IMR-90 (cell line): ENCODE results near the gene OR52K1. TPM values are rescaled to one million over a fixed set of nuclear protein-coding genes. Genes with fewer than 3 reads are reported as not detected.

ENCODE experiments used
- ATAC-seq: fragments of 200-7000 bp; cut with Tn5 transposase; 2 replicates; pipeline ENCODE4 v1.9.1; 2020; ENCODE audit warnings: low read depth, mild to moderate bottlenecking, moderate library complexity
- BruUV-seq: library from RNA; stranded (reverse); fragments of 400-500 nt; replicated peaks from 2 replicates; lab custom pipeline; 2021; lab: Mats Ljungman, UMichigan
- CTCF ChIA-PET: fragments of 300-600 bp; formaldehyde crosslinking; extraction: SDS; loops from one replicate; lab custom pipeline; 2021; ENCODE audit warnings: antibody characterized with exemption; lab: Yijun Ruan, JAX
- POLR2A ChIA-PET: fragments of 300-600 bp; sonication (Branson Sonifier 250); formaldehyde crosslinking; loops from one replicate; lab custom pipeline; 2022; ENCODE audit warnings: antibody characterized with exemption; ENCODE audit not compliant: unreplicated experiment; lab: Charles Lee
- DNase-seq: peaks from one replicate; pipeline ENCODE4 v3.0.0; 2013
- H2AFZ ChIP-seq: replicated peaks from 2 replicates; pipeline ENCODE3; 2013; ENCODE audit warnings: low read length, mild to moderate bottlenecking; ENCODE audit not compliant: poor library complexity
- H2AK5ac ChIP-seq: 2 replicates; pipeline ENCODE4 v1.6.1; 2013; ENCODE audit warnings: low read depth, low read length, inconsistent platforms
- H2AK9ac ChIP-seq: replicated peaks from 2 replicates; pipeline ENCODE3; 2013; ENCODE audit warnings: mild to moderate bottlenecking, low read depth, low read length, moderate library complexity; ENCODE audit not compliant: poor library complexity
- H2BK120ac ChIP-seq: 2 replicates; pipeline ENCODE4 v1.6.1; 2013; ENCODE audit warnings: low read depth, low read length, inconsistent platforms
- H2BK15ac ChIP-seq: 3 replicates; pipeline ENCODE4 v1.6.1; 2013; ENCODE audit warnings: low read depth, low read length, inconsistent platforms
- H2BK20ac ChIP-seq: 2 replicates; pipeline ENCODE4 v1.6.1; 2013; ENCODE audit warnings: low read depth, mild to moderate bottlenecking, inconsistent platforms, low read length, moderate library complexity
- H2BK5ac ChIP-seq: 2 replicates; pipeline ENCODE4 v1.6.1; 2013; ENCODE audit warnings: mild to moderate bottlenecking, low read depth, low read length, inconsistent platforms; ENCODE audit not compliant: poor library complexity, severe bottlenecking
- H3K14ac ChIP-seq: replicated peaks from 2 replicates; pipeline ENCODE4 v1.6.1; 2013; ENCODE audit warnings: low read depth, low read length, inconsistent platforms
- H3K18ac ChIP-seq: 2 replicates; pipeline ENCODE4 v1.6.1; 2013; ENCODE audit warnings: low read depth, low read length, control low read depth
- H3K23ac ChIP-seq: 2 replicates; pipeline ENCODE4 v1.6.1; 2013; ENCODE audit warnings: low read depth, low read length, inconsistent platforms
- H3K27ac ChIP-seq: 2 replicates; pipeline ENCODE4 v1.5.1; 2013; ENCODE audit warnings: mild to moderate bottlenecking, control low read depth, low read length; ENCODE audit not compliant: insufficient read depth
- H3K27me3 ChIP-seq: 2 replicates; pipeline ENCODE4 v1.6.1; 2013; ENCODE audit warnings: low read length; ENCODE audit not compliant: control insufficient read depth, insufficient read depth
- H3K36me3 ChIP-seq: 2 replicates; pipeline ENCODE4 v1.6.1; 2013; ENCODE audit warnings: low read length, mixed read lengths; ENCODE audit not compliant: control insufficient read depth, insufficient read depth
- H3K4ac ChIP-seq: 2 replicates; pipeline ENCODE4 v1.6.1; 2013; ENCODE audit warnings: low read depth, low read length, inconsistent platforms
- H3K4me1 ChIP-seq: 2 replicates; pipeline ENCODE4 v1.6.1; 2013; ENCODE audit warnings: low read length, mixed read lengths; ENCODE audit not compliant: control insufficient read depth, insufficient read depth
- H3K4me2 ChIP-seq: 2 replicates; pipeline ENCODE4 v1.6.1; 2013; ENCODE audit warnings: low read depth, mild to moderate bottlenecking, control low read depth, low read length, moderate library complexity
- H3K4me3 ChIP-seq: 2 replicates; pipeline ENCODE4 v1.5.1; 2013; ENCODE audit warnings: low read depth, mild to moderate bottlenecking, control low read depth, low read length, moderate library complexity; ENCODE audit not compliant: insufficient read depth
- H3K56ac ChIP-seq: 2 replicates; pipeline ENCODE4 v1.6.1; 2013; ENCODE audit warnings: low read length, inconsistent platforms; ENCODE audit not compliant: insufficient read depth; ENCODE audit errors: extremely low read depth
- H3K79me1 ChIP-seq, 2 experiments: 2 replicates each; pipeline ENCODE4 v1.6.1; 2013; ENCODE audit warnings: low read length in 2 of 2, inconsistent platforms in 1 of 2, low read depth in 1 of 2
- H3K9ac ChIP-seq: 2 replicates; pipeline ENCODE4 v1.6.1; 2013; ENCODE audit warnings: low read depth, low read length, control low read depth
- H3K9me1 ChIP-seq: 2 replicates; pipeline ENCODE4 v1.6.1; 2013; ENCODE audit warnings: low read length, inconsistent platforms; ENCODE audit not compliant: insufficient read depth
- H3K9me3 ChIP-seq: 2 replicates; pipeline ENCODE4 v1.6.1; 2013; ENCODE audit warnings: low read length; ENCODE audit not compliant: control insufficient read depth, insufficient read depth
- H4K20me1 ChIP-seq: 2 replicates; pipeline ENCODE4 v1.6.1; 2013; ENCODE audit warnings: low read length, inconsistent platforms; ENCODE audit not compliant: insufficient read depth
- H4K5ac ChIP-seq: 2 replicates; pipeline ENCODE4 v1.6.1; 2013; ENCODE audit warnings: mild to moderate bottlenecking, low read depth, low read length, control low read depth
- H4K8ac ChIP-seq, 2 experiments: 2 replicates each; pipeline ENCODE4 v1.6.1; 2013; ENCODE audit warnings: low read depth in 2 of 2, low read length in 2 of 2, control low read depth in 1 of 2, inconsistent platforms in 1 of 2
- H4K91ac ChIP-seq: 2 replicates; pipeline ENCODE4 v1.6.1; 2013; ENCODE audit warnings: low read depth, low read length, inconsistent platforms; ENCODE audit not compliant: insufficient read depth
- BHLHE40 ChIP-seq: fragments of 150-350 bp; IDR thresholded peaks from 2 replicates; pipeline ENCODE4 v1.6.1; 2016; ENCODE audit warnings: mild to moderate bottlenecking, low read depth, low read length
- CEBPB ChIP-seq: IDR thresholded peaks from 2 replicates; pipeline ENCODE4 v1.6.1; 2012; ENCODE audit warnings: low read depth, low read length, improper control_type of control experiment
- CHD1 ChIP-seq: IDR thresholded peaks from 2 replicates; pipeline ENCODE4 v1.6.1; 2012; ENCODE audit warnings: low read depth, low read length, improper control_type of control experiment
- FOS ChIP-seq: fragments of 150-350 bp; IDR thresholded peaks from 2 replicates; pipeline ENCODE4 v1.6.1; 2016; ENCODE audit warnings: low read depth, low read length
- MAFK ChIP-seq: IDR thresholded peaks from 2 replicates; pipeline ENCODE4 v1.6.1; 2012; ENCODE audit warnings: low read depth, low read length, improper control_type of control experiment
- MAZ ChIP-seq: IDR thresholded peaks from 2 replicates; pipeline ENCODE4 v1.6.1; 2012; ENCODE audit warnings: low read depth, mild to moderate bottlenecking, low read length, improper control_type of control experiment, moderate library complexity, borderline replicate concordance
- MXI1 ChIP-seq: IDR thresholded peaks from 2 replicates; pipeline ENCODE4 v1.6.1; 2012; ENCODE audit warnings: low read depth, mild to moderate bottlenecking, low read length, moderate library complexity, borderline replicate concordance
- NFE2L2 ChIP-seq: fragments of 150-350 bp; IDR thresholded peaks from 2 replicates; pipeline ENCODE4 v1.6.1; 2016; ENCODE audit warnings: low read depth, mild to moderate bottlenecking, low read length
- POLR2A ChIP-seq: IDR thresholded peaks from 2 replicates; pipeline ENCODE4 v1.6.1; 2012; ENCODE audit warnings: mild to moderate bottlenecking, low read depth, low read length
- RAD21 ChIP-seq: IDR thresholded peaks from 2 replicates; pipeline ENCODE4 v1.6.1; 2012; ENCODE audit warnings: low read length, improper control_type of control experiment
- RCOR1 ChIP-seq: IDR thresholded peaks from 2 replicates; pipeline ENCODE4 v1.6.1; 2012; ENCODE audit warnings: mild to moderate bottlenecking, low read length, improper control_type of control experiment; ENCODE audit not compliant: insufficient replicate concordance
- RFX5 ChIP-seq: IDR thresholded peaks from 2 replicates; pipeline ENCODE4 v1.8.0; 2012; ENCODE audit warnings: low read depth, mild to moderate bottlenecking, low read length, moderate library complexity
- SMC3 ChIP-seq: fragments of 150-350 bp; IDR thresholded peaks from 2 replicates; pipeline ENCODE4 v1.6.1; 2016; ENCODE audit warnings: low read depth, mild to moderate bottlenecking, antibody characterized with exemption, low read length, moderate library complexity
- WGBS, 2 experiments: methylation state at CpG; one replicate each; pipeline versions ENCODE4 v1.1.5 to v1.1.7; 2013; ENCODE audit warnings: missing lambda C conversion rate in 2 of 2; ENCODE audit not compliant: insufficient read length in 1 of 2; ENCODE audit errors: extremely low coverage in 2 of 2; 5-methylcytosine and 5-hydroxymethylcytosine counted together
- dilution Hi-C: fragments of 300-500 bp; cut with HindIII; formaldehyde crosslinking; loops from one replicate; pipeline ENCODE4 v1.14.3; 2018; ENCODE audit warnings: low sequenced_read_pairs; ENCODE audit not compliant: unreplicated experiment
- in situ Hi-C: fragments of 300-500 bp; cut with MboI; formaldehyde crosslinking; loops from 3 replicates; pipeline ENCODE4 v1.14.3; 2019; ENCODE audit warnings: low sequenced_read_pairs, inconsistent platforms, mixed read lengths
- intact Hi-C: fragments of 100-400 bp; cut with micrococcal nuclease; formaldehyde crosslinking; loops from 2 replicates; pipeline ENCODE4 v1.10.0; 2022
- polyA plus RNA-seq, 3 experiments: library from polyadenylated mRNA; depleted of rRNA; stranded (reverse); fragments of >200 nt; gene quantifications; 2 replicates each; pipeline ENCODE4 v1.2.3, GENCODE V29; 2012; ENCODE audit warnings: low replicate concordance in 1 of 3
- total RNA-seq: library from RNA; depleted of rRNA; stranded (reverse); fragments of >200 nt; gene quantifications from 2 replicates; pipeline ENCODE4 v1.2.3, GENCODE V29; 2012
- TF ChIP-seq, protein P1 (sequence below): fragments of 150-350 bp; IDR thresholded peaks from 2 replicates; pipeline ENCODE4 v1.6.1; 2016; ENCODE audit warnings: low read depth, mild to moderate bottlenecking, low read length, moderate library complexity, borderline replicate concordance
- TF ChIP-seq, protein P2 (sequence below): conservative IDR thresholded peaks from 2 replicates; pipeline ENCODE4 v1.5.1; 2012; ENCODE audit warnings: mild to moderate bottlenecking, low read depth, low read length, improper control_type of control experiment
- TF ChIP-seq, protein P3 (sequence below): fragments of 150-350 bp; IDR thresholded peaks from 2 replicates; pipeline ENCODE4 v1.6.1; 2017; ENCODE audit warnings: mild to moderate bottlenecking, antibody characterized with exemption, low read length, low read depth

Gene OR52K1
- total and polyA plus RNA-seq, 2 of the 4 experiments (the other 2 are of a cell fraction): not detected

DNA sequence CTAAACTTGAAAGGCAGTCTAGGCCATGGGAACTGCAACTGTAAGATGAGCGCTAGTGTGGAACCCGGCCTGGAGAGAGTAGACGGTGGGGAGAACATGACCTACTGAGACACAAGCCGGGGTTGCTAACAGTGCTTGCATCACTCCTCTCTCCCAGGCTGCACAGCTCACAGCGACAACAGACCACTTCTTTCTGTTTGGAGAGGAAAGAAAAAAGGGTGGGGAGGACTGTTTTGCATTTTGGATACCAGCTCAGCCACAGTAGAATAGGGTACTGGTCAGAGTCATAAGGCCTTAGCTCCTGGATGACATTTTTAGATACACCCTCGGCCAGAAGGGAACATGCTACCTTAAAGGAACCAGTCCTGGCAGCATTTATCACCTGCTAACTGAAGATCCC, 40.3 kb downstream of the OR52K1 start:
- H2BK120ac ChIP-seq: no peak overlapping the region
- no peak overlapping the region for H2BK20ac ChIP-seq
- no peak overlapping the region for H2BK15ac ChIP-seq
- no peak overlapping the region for H4K5ac ChIP-seq
- in situ Hi-C loops (no loop called here), dilution Hi-C loops (no loop called here), intact Hi-C loops (no loop called here)
- no peak overlapping the region for H4K8ac ChIP-seq
- H2AK5ac ChIP-seq: no peak overlapping the region
- no peaks in the 10 kb centered on the region for H3K36me3 ChIP-seq
- H3K23ac ChIP-seq: no peak overlapping the region
- no peak overlapping the region for H3K4me3 ChIP-seq
- no peak overlapping the region for H2AFZ ChIP-seq
- WGBS, 2 experiments: no CpG with 5 or more reads among the region's 6 CpGs
- no peak overlapping the region for H3K4ac ChIP-seq
- no peaks in the 10 kb centered on the region for H3K9me3 ChIP-seq
- no peak overlapping the region for H3K14ac ChIP-seq
- DNase-seq (no peak), ATAC-seq (no peak)
- no peak overlapping the region for H3K56ac ChIP-seq
- no peak overlapping the region for H3K4me2 ChIP-seq
- no peak overlapping the region for H2BK5ac ChIP-seq
- H3K27ac ChIP-seq: no peak overlapping the region
- H3K9ac ChIP-seq: no peak overlapping the region
- TF ChIP-seq, protein P1, sequence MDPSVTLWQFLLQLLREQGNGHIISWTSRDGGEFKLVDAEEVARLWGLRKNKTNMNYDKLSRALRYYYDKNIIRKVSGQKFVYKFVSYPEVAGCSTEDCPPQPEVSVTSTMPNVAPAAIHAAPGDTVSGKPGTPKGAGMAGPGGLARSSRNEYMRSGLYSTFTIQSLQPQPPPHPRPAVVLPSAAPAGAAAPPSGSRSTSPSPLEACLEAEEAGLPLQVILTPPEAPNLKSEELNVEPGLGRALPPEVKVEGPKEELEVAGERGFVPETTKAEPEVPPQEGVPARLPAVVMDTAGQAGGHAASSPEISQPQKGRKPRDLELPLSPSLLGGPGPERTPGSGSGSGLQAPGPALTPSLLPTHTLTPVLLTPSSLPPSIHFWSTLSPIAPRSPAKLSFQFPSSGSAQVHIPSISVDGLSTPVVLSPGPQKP: no peak
- TF ChIP-seq MAZ (no peak), CHD1 (no peak), CEBPB (no peak), FOS (no peak), BHLHE40 (no peak), NFE2L2 (no peak), SMC3 (no peak), POLR2A (no peak), MXI1 (no peak), RCOR1 (no peak), MAFK (no peak), RAD21 (no peak), RFX5 (no peak)
- TF ChIP-seq, protein P2, sequence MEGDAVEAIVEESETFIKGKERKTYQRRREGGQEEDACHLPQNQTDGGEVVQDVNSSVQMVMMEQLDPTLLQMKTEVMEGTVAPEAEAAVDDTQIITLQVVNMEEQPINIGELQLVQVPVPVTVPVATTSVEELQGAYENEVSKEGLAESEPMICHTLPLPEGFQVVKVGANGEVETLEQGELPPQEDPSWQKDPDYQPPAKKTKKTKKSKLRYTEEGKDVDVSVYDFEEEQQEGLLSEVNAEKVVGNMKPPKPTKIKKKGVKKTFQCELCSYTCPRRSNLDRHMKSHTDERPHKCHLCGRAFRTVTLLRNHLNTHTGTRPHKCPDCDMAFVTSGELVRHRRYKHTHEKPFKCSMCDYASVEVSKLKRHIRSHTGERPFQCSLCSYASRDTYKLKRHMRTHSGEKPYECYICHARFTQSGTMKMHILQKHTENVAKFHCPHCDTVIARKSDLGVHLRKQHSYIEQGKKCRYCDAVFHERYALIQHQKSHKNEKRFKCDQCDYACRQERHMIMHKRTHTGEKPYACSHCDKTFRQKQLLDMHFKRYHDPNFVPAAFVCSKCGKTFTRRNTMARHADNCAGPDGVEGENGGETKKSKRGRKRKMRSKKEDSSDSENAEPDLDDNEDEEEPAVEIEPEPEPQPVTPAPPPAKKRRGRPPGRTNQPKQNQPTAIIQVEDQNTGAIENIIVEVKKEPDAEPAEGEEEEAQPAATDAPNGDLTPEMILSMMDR: no peak
- TF ChIP-seq, protein P3, sequence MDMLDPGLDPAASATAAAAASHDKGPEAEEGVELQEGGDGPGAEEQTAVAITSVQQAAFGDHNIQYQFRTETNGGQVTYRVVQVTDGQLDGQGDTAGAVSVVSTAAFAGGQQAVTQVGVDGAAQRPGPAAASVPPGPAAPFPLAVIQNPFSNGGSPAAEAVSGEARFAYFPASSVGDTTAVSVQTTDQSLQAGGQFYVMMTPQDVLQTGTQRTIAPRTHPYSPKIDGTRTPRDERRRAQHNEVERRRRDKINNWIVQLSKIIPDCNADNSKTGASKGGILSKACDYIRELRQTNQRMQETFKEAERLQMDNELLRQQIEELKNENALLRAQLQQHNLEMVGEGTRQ: no peak
- H2AK9ac ChIP-seq: no peak overlapping the region
- CTCF ChIA-PET: no interaction called here
- no peaks in the 10 kb centered on the region for H4K20me1 ChIP-seq
- POLR2A ChIA-PET: no interaction called here
- H3K9me1 ChIP-seq: no peaks in the 10 kb centered on the region
- no peaks in the 10 kb centered on the region for H3K27me3 ChIP-seq
- no peak overlapping the region for H4K91ac ChIP-seq
- no TSS peak for BruUV-seq
- no peak overlapping the region for H3K18ac ChIP-seq
- no peaks in the 10 kb centered on the region for H3K79me1 ChIP-seq
- H3K4me1 ChIP-seq: no peaks in the 10 kb centered on the region
